Measurements from ENCODE around the gene CDKAL1.

CDKAL1 gene

DNA sequence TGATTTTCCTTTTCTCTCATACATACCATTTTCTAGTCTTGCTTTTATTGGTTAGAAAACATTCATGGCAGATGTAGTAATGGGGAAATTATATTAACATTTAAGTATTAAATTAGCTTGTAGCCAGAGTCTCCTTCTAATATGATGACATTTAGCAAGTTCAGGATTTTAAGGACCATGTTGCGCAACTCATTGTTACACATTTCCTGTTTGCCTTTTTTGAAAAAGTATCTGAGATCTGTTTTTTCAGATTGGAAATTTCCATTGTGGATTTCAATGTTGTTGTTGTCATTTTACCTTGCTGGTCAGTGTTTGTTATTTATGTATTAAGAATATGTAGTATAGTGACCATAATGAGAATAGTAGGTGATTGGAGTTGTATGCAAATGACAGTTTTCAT lies 38.7 kb downstream of the CDKAL1 start:
- no peak for DNase-seq (ENCODE audit: extremely low spot score)
- TF ChIP-seq NFRKB (IDR thresholded peaks at IDR 0.05) = no peak
- TF ChIP-seq ELF4 (IDR thresholded peaks at IDR 0.05) = no peak
- TF ChIP-seq, protein P1, sequence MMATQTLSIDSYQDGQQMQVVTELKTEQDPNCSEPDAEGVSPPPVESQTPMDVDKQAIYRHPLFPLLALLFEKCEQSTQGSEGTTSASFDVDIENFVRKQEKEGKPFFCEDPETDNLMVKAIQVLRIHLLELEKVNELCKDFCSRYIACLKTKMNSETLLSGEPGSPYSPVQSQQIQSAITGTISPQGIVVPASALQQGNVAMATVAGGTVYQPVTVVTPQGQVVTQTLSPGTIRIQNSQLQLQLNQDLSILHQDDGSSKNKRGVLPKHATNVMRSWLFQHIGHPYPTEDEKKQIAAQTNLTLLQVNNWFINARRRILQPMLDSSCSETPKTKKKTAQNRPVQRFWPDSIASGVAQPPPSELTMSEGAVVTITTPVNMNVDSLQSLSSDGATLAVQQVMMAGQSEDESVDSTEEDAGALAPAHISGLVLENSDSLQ (IDR thresholded peaks at IDR 0.05) = no peak
- CTCF ChIA-PET = no interaction called here
- POLR2A ChIA-PET = no interaction called here

DNA sequence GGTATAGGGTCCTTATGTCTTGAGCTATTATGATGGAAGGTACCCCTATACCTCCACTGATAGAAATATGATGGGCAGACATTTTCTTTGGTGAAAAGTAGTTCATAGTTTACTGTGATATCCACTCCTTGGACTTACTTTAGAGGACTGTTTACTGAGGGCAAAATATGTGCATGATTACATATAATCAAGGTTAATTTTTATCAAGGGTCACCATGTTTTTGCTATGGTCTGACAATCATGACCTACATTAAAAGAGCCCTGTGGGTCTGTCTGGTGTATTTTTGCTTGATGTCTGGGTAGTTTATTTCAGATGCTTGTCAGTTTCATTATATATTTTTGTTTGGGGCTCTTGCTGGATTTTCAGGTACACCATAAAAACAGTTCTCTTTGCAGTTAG lies 40.1 kb downstream of the CDKAL1 start:
- CTCF ChIA-PET = no interaction called here
- TF ChIP-seq FOXK2 (IDR thresholded peaks at IDR 0.05) = no peak
- no peak for TF ChIP-seq HDGF (IDR thresholded peaks at IDR 0.05; ENCODE audit: borderline replicate concordance)
- no peak for TF ChIP-seq TARDBP (IDR thresholded peaks at IDR 0.05)
- TF ChIP-seq SUZ12 (IDR thresholded peaks at IDR 0.05) = no peak
- TF ChIP-seq LEF1 (IDR thresholded peaks at IDR 0.05; ENCODE audit: borderline replicate concordance) = no peak
- POLR2A ChIA-PET = no interaction called here
- DNase-seq (ENCODE audit: extremely low spot score) = no peak

DNA sequence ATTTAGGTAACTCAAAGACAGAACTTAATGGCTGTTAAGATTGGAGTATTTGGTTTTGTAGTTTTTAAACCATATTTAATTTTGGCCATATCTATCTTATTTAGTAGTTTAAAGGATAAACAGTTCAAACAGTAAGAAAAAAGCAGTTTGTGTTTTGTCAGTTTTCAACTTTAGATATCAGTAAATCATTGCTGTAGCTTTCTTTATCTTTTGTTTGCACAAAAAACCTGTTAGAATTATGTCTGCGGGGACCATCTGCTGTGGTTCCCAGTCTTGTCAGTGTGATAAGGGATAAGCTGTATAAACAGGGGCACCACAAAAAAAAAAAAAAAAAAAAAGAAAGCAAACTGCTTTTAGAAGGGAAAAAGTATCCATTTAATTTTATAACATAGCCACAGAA lies 40.9 kb downstream of the CDKAL1 start:
- no peak for TF ChIP-seq FOXK2 (IDR thresholded peaks at IDR 0.05)
- no peak for TF ChIP-seq CTBP1 (IDR thresholded peaks at IDR 0.05; ENCODE audit: borderline replicate concordance)
- TF ChIP-seq ZNF384 (IDR thresholded peaks at IDR 0.05) = no peak
- no peak for TF ChIP-seq BHLHE40 (IDR thresholded peaks at IDR 0.05; ENCODE audit: borderline replicate concordance)
- no peak for TF ChIP-seq NFRKB (IDR thresholded peaks at IDR 0.05)
- no peak for TF ChIP-seq LEF1 (IDR thresholded peaks at IDR 0.05; ENCODE audit: borderline replicate concordance)
- no peak for DNase-seq (ENCODE audit: extremely low spot score)
- CTCF ChIA-PET = interaction anchor here (0.6 kb wide), 1 partner anchor 209 kb away, joined by 7 read pairs; no protein-coding TSS in a partner anchor
- POLR2A ChIA-PET = no interaction called here

DNA sequence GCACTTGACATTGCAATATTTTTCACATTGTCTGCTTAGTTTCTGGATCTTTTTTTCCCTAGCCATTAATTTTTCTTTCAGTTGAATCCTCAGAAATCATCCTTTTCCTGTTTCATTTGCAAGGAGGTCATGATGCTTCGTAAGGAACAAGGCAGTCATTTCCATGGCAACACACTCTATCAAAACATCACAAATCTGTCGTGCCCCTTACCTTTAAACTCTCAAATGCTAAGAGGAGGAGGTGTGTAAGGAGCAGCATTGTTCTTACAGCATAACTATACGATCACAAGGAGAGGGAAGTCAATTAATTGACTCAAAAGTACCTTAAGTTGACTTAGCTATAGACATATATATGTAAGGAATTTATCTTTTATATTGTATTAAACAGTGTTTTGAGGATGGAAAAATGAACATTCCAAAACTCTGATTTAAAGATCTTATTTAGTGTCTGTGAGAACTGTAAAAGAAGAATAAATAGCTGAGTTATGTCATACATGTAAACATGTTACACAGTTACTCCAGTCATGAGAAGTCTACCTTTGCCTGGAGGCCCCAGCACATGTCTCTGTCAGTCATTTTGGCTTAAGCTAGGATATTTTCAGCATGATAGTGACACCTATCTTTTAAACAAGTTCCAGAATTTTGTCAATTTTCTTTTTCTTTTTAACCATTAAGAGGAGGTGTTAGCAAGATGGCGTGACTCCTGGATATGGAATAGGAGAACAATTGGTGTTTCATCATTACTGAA lies 41.6 kb downstream of the CDKAL1 start:
- POLR2A ChIA-PET = no interaction called here
- TF ChIP-seq CTBP1 (IDR thresholded peaks at IDR 0.05; ENCODE audit: borderline replicate concordance) = no peak
- no peak for DNase-seq (ENCODE audit: extremely low spot score)
- CTCF ChIA-PET = no interaction called here

DNA sequence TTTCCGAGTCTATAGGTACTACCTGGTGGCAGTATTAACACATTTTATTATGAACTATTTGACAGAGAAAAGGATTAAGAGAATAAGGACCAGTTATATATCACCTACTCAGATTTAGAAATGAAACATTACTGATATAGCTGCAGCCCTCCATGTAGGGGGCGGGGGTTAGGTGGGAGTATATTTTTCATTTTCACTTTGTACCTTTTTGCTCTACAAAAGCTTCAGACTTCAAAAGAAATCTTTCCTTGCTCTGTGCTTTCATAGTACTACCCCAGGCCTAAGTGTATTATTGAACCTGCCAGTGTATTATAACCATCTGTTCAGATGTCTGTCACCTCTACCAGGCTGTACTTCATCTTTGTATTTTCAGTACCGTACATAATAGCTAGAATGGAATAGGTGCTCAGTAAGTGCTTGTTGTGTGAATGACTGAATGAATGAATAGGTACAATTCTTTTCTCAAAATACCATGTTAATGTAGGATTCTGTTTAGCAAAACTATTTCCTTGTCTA lies 43.0 kb downstream of the CDKAL1 start:
- CTCF ChIA-PET = no interaction called here

DNA sequence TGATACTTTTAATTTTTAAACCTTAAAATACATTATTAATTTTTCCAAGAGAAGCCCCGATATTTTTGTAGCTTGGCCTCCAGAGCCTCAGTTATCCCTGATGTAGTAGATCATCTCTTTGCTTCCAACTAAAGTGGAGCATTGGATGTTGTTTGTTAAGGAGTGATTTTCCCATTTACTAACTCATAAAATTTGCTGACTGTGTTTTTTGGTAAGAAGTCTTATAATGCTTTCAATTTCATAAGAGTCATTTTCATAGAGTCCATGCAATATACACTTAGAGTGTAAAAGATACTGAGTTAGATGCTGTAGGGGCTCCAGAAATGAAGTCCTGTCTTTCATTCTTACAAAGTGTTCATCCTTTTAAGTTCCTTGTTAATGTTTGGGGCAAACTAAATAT lies 46.8 kb downstream of the CDKAL1 start:
- CTCF ChIA-PET = no interaction called here
- POLR2A ChIA-PET = no interaction called here
- no peak for DNase-seq (ENCODE audit: extremely low spot score)
- TF ChIP-seq TARDBP (IDR thresholded peaks at IDR 0.05) = no peak
- TF ChIP-seq HDGF (IDR thresholded peaks at IDR 0.05; ENCODE audit: borderline replicate concordance) = no peak
- TF ChIP-seq SP1 (IDR thresholded peaks at IDR 0.05) = no peak
- no peak for TF ChIP-seq ARNT (IDR thresholded peaks at IDR 0.05)
- no peak for TF ChIP-seq FOXK2 (IDR thresholded peaks at IDR 0.05)
- no peak for TF ChIP-seq FOXA1 (IDR thresholded peaks at IDR 0.05)
- no peak for TF ChIP-seq FOXM1 (IDR thresholded peaks at IDR 0.05; ENCODE audit: borderline replicate concordance)

More for the DNA sequence above, 43.0 kb downstream of the CDKAL1 start:
- POLR2A ChIA-PET = no interaction called here
- TF ChIP-seq FOXA1 (IDR thresholded peaks at IDR 0.05) (no peak), SUZ12 (IDR thresholded peaks at IDR 0.05) (no peak), BHLHE40 (IDR thresholded peaks at IDR 0.05; ENCODE audit: borderline replicate concordance) (no peak), FOXM1 (IDR thresholded peaks at IDR 0.05; ENCODE audit: borderline replicate concordance) (no peak), CTBP1 (IDR thresholded peaks at IDR 0.05; ENCODE audit: borderline replicate concordance) (no peak), NFRKB (IDR thresholded peaks at IDR 0.05) (no peak), ELF4 (IDR thresholded peaks at IDR 0.05) (no peak), LEF1 (IDR thresholded peaks at IDR 0.05; ENCODE audit: borderline replicate concordance) (no peak), L3MBTL2 (conservative IDR thresholded peaks at IDR 0.05) (no peak), ARNT (IDR thresholded peaks at IDR 0.05) (no peak), SP1 (IDR thresholded peaks at IDR 0.05) (no peak), ZNF384 (IDR thresholded peaks at IDR 0.05) (no peak), FOXK2 (IDR thresholded peaks at IDR 0.05) (no peak)
- DNase-seq (ENCODE audit: extremely low spot score) = no peak

DNA sequence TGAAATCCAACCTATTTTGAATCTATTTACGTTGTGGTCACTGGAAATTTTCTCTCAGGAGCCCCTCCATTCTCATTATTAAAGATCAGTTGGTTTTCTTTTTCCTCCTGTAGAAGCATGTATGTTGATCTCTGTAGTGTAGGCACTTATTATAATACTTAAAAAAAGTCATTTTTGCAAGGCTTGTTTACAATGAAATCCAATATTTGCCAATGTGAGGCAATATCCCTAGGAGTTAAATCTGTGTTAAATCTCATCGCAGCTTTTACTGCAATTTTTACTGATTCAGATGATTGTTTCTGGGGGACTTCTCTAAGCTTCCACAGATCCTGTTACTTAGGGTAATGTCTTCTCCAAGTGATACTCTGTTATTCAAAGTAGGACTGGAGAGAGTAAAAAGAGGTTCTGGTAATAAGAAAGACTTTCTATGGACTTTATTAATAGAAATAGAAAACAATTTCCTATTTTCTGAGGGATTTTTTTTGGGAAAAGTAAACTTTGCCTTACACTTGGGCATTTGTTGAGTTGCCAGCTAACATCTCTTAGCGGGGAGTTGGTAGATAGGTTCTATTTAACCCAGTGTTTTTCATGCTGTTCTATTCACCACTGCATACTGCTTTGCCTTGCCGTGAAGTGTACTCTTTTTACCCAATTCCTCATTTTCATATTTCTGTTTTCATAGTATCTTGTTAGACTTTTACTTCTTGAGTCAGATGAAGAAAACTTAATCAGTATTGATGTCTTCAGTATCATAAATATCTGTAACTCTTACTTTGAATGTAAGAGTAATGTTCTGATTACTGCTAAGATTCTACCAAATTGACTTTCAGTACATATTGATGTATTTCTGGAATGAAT lies 48.6 kb downstream of the CDKAL1 start:
- DNase-seq (ENCODE audit: extremely low spot score) = no peak
- ChIA-PET CTCF (no interaction called here), POLR2A (no interaction called here)
- no peak for TF ChIP-seq ARNT (IDR thresholded peaks at IDR 0.05)
- TF ChIP-seq ZNF384 (IDR thresholded peaks at IDR 0.05) = no peak
- TF ChIP-seq FOXM1 (IDR thresholded peaks at IDR 0.05; ENCODE audit: borderline replicate concordance) = no peak
- TF ChIP-seq LEF1 (IDR thresholded peaks at IDR 0.05; ENCODE audit: borderline replicate concordance) = no peak
- TF ChIP-seq FOXK2 (IDR thresholded peaks at IDR 0.05) = no peak
- no peak for TF ChIP-seq NFRKB (IDR thresholded peaks at IDR 0.05)
- TF ChIP-seq SP1 (IDR thresholded peaks at IDR 0.05) = no peak
- TF ChIP-seq L3MBTL2 (conservative IDR thresholded peaks at IDR 0.05) = no peak
- TF ChIP-seq HDGF (IDR thresholded peaks at IDR 0.05; ENCODE audit: borderline replicate concordance) = no peak
- TF ChIP-seq, protein P1 (IDR thresholded peaks at IDR 0.05) = no peak
- no peak for TF ChIP-seq CTBP1 (IDR thresholded peaks at IDR 0.05; ENCODE audit: borderline replicate concordance)
- no peak for TF ChIP-seq BHLHE40 (IDR thresholded peaks at IDR 0.05; ENCODE audit: borderline replicate concordance)
- TF ChIP-seq ELF4 (IDR thresholded peaks at IDR 0.05) = no peak
- TF ChIP-seq SUZ12 (IDR thresholded peaks at IDR 0.05) = no peak
- TF ChIP-seq FOXA1 (IDR thresholded peaks at IDR 0.05) = no peak
